ENCODE results near the gene HS3ST3B1.

The HS3ST3B1 gene

GRCh38 chr17:14321476-14321949, 20.6 kb downstream of the HS3ST3B1 start:
- DNase-seq (ENCODE audit: low spot score): no peak

GRCh38 chr17:14321980-14322776, 21.3 kb downstream of the HS3ST3B1 start:
- no peak for DNase-seq (ENCODE audit: low spot score)

- DNase-seq (ENCODE audit: low spot score): no peak
These were observed 22.7 kb downstream of the HS3ST3B1 start for GRCh38 chr17:14323522-14323981.

GRCh38 chr17:14325618-14326167, 24.8 kb downstream of the HS3ST3B1 start:
- DNase-seq (ENCODE audit: low spot score): no peak

- no peak for DNase-seq (ENCODE audit: low spot score)
These were observed 29.1 kb downstream of the HS3ST3B1 start for GRCh38 chr17:14329900-14330491.

- DNase-seq (ENCODE audit: low spot score): no peak
These were observed 29.6 kb downstream of the HS3ST3B1 start for GRCh38 chr17:14330492-14330962.

- no peak for DNase-seq (ENCODE audit: low spot score)
These were observed 30.5 kb downstream of the HS3ST3B1 start for GRCh38 chr17:14331225-14331981.

- no peak for DNase-seq (ENCODE audit: low spot score)
These were observed 31.1 kb downstream of the HS3ST3B1 start for GRCh38 chr17:14331982-14332298.

- DNase-seq (ENCODE audit: low spot score): no peak
These were observed 31.4 kb downstream of the HS3ST3B1 start for GRCh38 chr17:14332331-14332730.

- no peak for DNase-seq (ENCODE audit: low spot score)
These were observed 32.6 kb downstream of the HS3ST3B1 start for GRCh38 chr17:14333506-14333905.

- no peak for DNase-seq (ENCODE audit: low spot score)
These were observed 33.5 kb downstream of the HS3ST3B1 start for GRCh38 chr17:14334276-14334840.

GRCh38 chr17:14334919-14335318, 34.0 kb downstream of the HS3ST3B1 start:
- DNase-seq (ENCODE audit: low spot score): no peak

- no peak for DNase-seq (ENCODE audit: low spot score)
These were observed 35.5 kb downstream of the HS3ST3B1 start for GRCh38 chr17:14336418-14336817.

- DNase-seq (ENCODE audit: low spot score): no peak
These were observed 36.8 kb downstream of the HS3ST3B1 start for GRCh38 chr17:14337596-14338079.

- no peak for DNase-seq (ENCODE audit: low spot score)
These were observed 40.2 kb downstream of the HS3ST3B1 start for GRCh38 chr17:14340857-14341754.

- DNase-seq (ENCODE audit: low spot score): no peak
These were observed 41.0 kb downstream of the HS3ST3B1 start for GRCh38 chr17:14341866-14342265.

- DNase-seq (ENCODE audit: low spot score): no peak
These were observed 45.9 kb downstream of the HS3ST3B1 start for GRCh38 chr17:14346801-14347200.

GRCh38 chr17:14351493-14351892, 50.6 kb downstream of the HS3ST3B1 start:
- no peak for DNase-seq (ENCODE audit: low spot score)

- no peak for DNase-seq (ENCODE audit: low spot score)
These were observed 51.3 kb downstream of the HS3ST3B1 start for GRCh38 chr17:14352136-14352535.

GRCh38 chr17:14353861-14354474, 53.1 kb downstream of the HS3ST3B1 start:
- no peak for DNase-seq (ENCODE audit: low spot score)
